IPS-NIHi7 (cell line): Measurements from ENCODE around the gene STK16.

Experiments
- DNase-seq: peaks from one replicate; pipeline ENCODE4 v3.0.0; 2012; ENCODE audit warnings: mixed read lengths; ENCODE audit errors: extremely low spot score

The STK16 gene

GRCh38 chr2:219269362-219270054 is 24.2 kb downstream of the STK16 start:
- no peak for DNase-seq

- no peak for DNase-seq
Measured at GRCh38 chr2:219270055-219270372, 24.7 kb downstream of the STK16 start.

DNA sequence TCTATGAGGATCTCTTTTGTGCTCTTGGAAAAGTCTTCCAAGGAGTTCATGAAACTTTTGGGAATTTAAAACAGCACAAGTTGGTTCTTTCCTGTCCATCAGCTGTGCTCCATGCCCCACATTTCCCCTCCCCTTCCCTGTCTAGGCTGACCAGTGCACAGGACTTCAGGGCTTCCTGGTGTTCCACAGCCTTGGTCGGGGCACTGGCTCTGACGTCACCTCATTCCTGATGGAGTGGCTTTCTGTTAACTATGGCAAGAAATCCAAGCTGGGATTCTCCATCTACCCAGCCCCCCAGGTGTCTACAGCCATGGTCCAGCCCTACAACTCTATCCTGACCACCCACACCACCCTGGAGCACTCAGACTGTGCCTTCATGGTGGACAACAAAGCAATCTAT is 25.7 kb downstream of the STK16 start:
- DNase-seq, result no peak

DNA sequence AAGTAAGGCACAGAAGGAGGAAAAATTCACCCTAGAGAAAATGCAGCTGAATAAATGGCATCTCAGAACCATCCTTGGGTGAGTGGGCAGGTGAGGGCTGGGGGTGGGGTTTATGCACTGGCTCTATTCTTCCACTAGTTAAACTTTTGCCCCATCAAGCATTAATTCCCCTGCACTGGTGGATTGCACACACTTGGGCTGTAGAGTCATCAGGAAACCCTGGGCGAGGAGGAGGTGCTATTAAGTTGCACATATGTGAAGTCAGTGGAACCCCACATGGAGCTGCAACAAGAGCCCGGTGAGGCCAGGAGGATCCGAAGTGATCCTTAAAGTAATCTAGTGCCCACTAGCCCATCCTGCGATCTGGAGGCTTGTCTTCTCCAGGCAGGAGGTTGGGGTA is 27.1 kb downstream of the STK16 start:
- DNase-seq, result no peak

- DNase-seq, result no peak
Measured at GRCh38 chr2:219272995-219273394, 27.7 kb downstream of the STK16 start.

DNA sequence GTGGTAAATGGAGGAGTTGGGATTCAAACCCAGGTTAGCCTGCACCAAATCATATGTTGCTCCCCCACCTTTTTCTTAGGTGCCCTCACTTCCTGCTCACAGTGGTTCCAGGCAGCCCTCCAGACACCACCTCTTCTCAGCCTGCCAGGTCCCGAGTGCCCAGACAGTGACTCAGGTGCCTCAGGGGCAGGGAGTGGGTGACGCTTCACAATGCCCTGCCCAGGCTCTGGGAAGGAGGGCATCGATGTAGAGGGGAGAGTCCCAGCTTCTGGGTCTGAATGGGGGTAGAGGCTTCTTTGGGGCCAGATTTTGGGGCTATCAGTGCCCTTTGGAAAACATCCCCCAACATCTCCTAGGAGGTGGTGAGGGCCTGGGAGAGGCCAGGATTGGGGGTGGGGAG is 28.7 kb downstream of the STK16 start:
- no peak for DNase-seq

DNA sequence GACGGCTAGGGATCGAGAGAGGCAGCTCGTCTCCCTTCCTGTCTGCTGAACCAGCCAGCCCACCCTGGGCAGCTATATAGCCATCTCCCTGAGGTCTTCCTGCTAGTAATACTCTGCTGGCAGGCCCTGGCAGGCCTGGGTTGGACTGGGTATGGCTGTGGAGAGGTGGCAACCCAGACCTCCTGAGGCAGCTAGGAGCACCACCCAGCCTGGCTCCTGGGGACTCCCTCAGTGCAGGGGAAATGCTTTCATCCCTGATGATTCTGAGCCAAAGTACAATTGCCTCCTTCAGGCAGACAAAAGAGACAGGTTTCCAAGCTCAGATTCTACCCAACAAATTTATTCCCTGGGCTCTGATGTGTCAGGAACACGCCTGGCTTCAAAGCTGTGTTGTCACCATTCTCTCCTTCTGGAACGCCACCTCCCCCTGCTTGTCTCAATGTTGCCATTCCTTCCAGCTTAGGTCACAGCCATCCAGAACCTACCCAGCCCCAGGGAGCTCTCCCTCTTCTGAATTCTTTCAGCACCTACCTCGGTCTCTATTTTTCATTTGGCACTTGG is 29.2 kb downstream of the STK16 start:
- DNase-seq, result peak; percentile 78

- peak; percentile 84 for DNase-seq
Measured at GRCh38 chr2:219277703-219278654, 32.7 kb downstream of the STK16 start.

DNA sequence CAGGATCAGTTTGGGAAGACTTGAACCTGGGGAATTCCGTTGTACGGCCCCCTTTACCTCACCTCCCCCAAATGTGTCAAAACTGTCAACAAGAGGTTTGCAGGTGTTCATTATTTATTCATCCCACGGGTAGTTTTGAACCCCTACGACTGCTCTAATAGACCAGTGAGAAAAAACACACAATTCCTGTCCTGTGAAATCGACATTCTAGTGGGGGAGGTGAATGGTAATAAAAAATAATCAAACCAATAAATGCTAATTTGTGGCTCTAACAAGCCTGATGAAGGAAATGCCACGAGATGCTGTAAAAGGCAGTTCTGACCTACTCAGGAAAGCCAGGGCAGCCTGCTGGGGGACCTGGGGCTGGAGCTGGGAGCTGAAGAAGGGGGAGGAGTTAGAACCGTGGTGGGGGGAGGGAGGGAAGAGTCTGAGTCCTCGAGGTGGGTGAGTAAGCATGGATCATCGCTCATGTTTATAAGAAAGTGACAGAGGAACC is 33.4 kb downstream of the STK16 start:
- no peak for DNase-seq

DNA sequence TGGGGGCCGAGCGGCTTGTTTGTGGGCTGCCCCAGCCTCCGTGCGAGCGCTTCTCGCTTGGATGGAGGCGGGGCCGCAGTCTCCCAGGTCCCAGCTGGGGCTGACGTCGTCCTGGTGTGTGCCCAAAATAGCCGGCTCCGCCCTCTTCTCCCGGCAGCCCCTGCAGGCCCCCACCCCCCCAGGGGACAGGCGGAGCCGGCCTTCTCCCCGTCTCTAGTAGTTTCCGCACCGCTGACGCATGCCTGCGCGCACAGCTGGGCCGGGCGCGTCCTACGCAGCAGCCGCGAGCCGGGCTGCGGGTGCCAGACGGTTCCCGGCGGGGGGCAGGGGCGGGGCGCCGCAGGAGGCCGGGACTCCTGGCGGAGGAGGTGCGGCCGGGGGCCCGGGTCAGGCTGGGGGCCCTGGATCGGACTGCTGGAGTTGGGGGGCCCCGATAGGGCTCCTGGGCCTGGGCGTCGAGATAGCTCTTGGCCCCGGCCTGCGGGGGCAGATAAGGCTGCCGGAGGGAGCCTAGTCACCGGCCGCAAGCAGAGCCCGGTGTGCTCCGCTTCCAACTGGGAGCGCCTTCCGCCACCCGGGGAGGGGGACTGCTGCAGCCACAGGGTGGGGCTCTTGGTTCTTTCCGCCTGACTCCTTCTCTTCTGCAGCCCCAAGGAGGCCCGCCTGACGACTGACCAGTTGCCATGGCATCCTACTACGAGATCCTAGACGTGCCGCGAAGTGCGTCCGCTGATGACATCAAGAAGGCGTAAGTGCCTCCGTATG is 34.1 kb downstream of the STK16 start, which contains the start of gene DNAJB2:
TSS of gene DNAJB2 (plus strand) at position 216 of the 765 bp plus-strand sequence. CDS start at position 684, 468 bp downstream.
- peak; percentile 98 for DNase-seq

DNA sequence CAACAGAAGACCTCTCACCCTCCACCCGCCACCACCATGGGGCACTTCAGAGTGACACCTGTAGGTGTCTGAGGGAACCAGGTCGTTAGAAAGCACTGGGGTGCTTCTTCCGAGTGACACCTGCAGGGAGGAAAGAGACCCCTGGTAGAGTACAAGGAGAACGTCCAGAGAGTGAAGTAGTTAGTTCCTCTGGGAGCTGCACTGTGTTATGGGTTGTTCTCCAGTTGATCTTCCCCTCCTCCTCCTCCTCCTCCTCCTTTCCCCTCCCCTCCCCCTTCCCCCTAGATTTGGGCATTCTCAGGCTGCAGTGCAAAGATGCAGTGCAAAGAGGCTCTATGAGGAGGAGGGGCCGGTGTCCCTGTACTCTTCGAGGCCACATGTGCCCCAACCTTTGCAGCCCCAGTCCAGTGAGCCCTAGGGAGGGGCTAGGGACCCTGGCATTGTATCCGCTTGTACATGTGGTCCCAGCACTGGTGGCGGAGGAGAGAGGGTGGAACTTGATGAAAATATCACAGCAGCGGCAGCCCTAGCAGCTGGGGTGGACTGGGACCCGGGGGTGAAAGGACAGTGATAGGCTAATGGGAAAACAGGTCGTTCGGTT is 34.7 kb downstream of the STK16 start:
- DNase-seq, result no peak

GRCh38 chr2:219280651-219281050 is 35.4 kb downstream of the STK16 start:
- DNase-seq, result no peak

GRCh38 chr2:219281588-219281987 is 36.3 kb downstream of the STK16 start:
- no peak for DNase-seq

DNA sequence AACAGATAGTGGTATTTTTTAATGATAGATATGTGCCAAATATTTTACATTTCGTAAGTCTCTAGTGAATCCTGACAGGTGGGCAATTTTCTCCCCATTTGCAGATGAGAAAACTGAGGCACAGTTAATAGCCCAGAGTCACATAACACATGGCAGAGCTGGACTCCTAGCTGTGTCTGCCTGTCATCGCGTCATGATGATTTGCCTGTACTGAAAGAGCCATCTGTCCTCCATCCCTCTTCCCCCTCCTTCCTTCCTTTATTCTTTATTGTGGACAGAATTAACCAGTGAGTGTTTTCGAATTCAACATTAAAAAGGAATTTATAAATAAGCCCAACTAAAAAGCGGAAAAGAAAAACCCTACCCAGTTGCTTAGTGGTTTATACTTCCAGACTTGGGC is 37.1 kb downstream of the STK16 start:
- DNase-seq, result no peak

- no peak for DNase-seq
Measured at GRCh38 chr2:219282943-219283581, 37.8 kb downstream of the STK16 start.

DNA sequence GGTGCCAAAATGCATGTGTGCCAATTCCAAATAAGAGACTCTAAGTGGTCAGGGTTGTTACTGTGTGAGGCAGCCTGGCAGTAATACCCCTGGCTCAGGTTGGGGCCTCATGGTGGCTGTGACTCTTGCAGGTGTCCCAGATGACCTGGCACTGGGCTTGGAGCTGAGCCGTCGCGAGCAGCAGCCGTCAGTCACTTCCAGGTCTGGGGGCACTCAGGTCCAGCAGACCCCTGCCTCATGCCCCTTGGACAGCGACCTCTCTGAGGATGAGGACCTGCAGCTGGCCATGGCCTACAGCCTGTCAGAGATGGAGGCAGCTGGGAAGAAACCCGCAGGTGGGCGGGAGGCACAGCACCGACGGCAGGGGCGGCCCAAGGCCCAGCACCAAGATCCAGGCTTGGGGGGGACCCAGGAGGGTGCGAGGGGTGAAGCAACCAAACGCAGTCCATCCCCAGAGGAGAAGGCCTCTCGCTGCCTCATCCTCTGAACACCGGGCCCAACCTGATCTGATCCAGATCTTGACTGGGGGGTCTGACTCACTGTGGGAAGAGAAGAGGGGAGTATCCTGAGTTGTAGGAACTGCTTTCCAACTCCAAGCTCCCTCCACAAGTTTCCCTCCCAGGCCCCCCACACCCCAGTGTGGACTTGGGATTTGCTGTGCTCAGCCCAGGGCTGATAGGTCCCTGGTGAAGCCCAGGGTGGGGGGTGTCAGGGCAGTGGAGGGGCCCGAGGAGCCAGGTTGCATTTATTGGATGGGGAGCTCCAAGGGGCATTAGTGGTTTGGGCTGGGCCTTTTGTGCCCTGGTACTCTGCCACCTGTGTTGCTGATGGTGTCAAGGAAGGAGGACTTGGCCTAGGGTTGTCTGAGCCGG is 39.5 kb downstream of the STK16 start:
- DNase-seq, result no peak

GRCh38 chr2:219285373-219285735 is 40.1 kb downstream of the STK16 start:
- DNase-seq, result no peak

- DNase-seq, result peak; percentile 77
Measured at GRCh38 chr2:219285894-219286425, 40.7 kb downstream of the STK16 start.

- DNase-seq, result no peak
Measured at GRCh38 chr2:219286436-219287115, 41.3 kb downstream of the STK16 start.
